ENCODE results near the gene MOB3B.

GRCh38 chr9:27460226-27461023, 69.2 kb downstream of the MOB3B start:
- TF ChIP-seq CTCF (IDR thresholded peaks at IDR 0.05) (no peak), POLR2A (IDR thresholded peaks at IDR 0.05) (no peak)
